Effector memory CD4-positive, alpha-beta T cell (primary cell): ENCODE results near the gene PPIL6.
"Not testable (repeated sequence)": the region's sequence is repeated elsewhere in the genome, so short reads cannot be mapped to it uniquely, and the experiment has no call there.

Experiments
- DNase-seq, 3 donors: peaks; one replicate each; pipeline ENCODE4 v3.0.0-alpha.2; 2020
- H3K27ac ChIP-seq: 2 replicates; pipeline ENCODE4 v1.7.0; 2013; ENCODE audit warnings: mild to moderate bottlenecking, low read length, moderate library complexity; ENCODE audit not compliant: insufficient read depth, poor library complexity, severe bottlenecking
- H3K27me3 ChIP-seq: replicated peaks from 2 replicates; pipeline ENCODE4 v1.7.0; 2013; ENCODE audit warnings: mild to moderate bottlenecking, low read length; ENCODE audit not compliant: insufficient read depth, control insufficient read depth, poor library complexity, severe bottlenecking
- H3K36me3 ChIP-seq: 2 replicates; pipeline ENCODE4 v1.7.0; 2013; ENCODE audit warnings: mild to moderate bottlenecking, low read length, moderate library complexity; ENCODE audit not compliant: control insufficient read depth, insufficient read depth
- H3K4me1 ChIP-seq: 2 replicates; pipeline ENCODE4 v1.7.0; 2013; ENCODE audit warnings: low read length, mild to moderate bottlenecking; ENCODE audit not compliant: control insufficient read depth, insufficient read depth, poor library complexity, severe bottlenecking
- H3K4me3 ChIP-seq: 2 replicates; pipeline ENCODE4 v1.7.0; 2013; ENCODE audit warnings: low read length, low read depth, mild to moderate bottlenecking; ENCODE audit not compliant: insufficient read depth, poor library complexity, severe bottlenecking
- H3K9me3 ChIP-seq: 2 replicates; pipeline ENCODE4 v1.7.0; 2013; ENCODE audit warnings: mild to moderate bottlenecking, low read length, moderate library complexity; ENCODE audit not compliant: control insufficient read depth

PPIL6 gene

DNA sequence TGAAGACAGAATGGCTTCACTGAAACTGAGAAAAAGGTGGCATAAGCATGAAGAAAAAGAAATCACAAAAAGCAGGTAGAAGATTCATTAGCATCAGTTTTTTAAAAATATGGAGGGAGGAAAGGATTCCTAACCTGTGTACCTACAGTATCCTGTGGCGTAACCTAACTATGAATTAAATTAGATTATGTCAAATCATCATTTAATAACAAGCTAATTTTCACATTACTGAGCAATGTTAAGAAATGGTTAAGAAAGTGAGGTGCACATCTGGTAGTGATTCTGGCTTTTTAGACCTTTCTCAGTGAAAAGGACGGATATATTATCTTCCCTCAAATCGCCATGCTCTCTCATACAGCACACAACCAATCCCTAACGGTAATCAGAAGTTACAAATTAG lies 70.7 kb downstream of the PPIL6 start:
- Histone ChIP-seq H3K4me3 (no peak overlapping the region), H3K27me3 (no peaks in the 10 kb centered on the region), H3K4me1 (peaks cover 6% of the 10 kb centered on the region), H3K27ac (no peak overlapping the region), H3K36me3 (peaks cover 75% of the 10 kb centered on the region), H3K9me3 (no peaks in the 10 kb centered on the region)
- no peak for DNase-seq

DNA sequence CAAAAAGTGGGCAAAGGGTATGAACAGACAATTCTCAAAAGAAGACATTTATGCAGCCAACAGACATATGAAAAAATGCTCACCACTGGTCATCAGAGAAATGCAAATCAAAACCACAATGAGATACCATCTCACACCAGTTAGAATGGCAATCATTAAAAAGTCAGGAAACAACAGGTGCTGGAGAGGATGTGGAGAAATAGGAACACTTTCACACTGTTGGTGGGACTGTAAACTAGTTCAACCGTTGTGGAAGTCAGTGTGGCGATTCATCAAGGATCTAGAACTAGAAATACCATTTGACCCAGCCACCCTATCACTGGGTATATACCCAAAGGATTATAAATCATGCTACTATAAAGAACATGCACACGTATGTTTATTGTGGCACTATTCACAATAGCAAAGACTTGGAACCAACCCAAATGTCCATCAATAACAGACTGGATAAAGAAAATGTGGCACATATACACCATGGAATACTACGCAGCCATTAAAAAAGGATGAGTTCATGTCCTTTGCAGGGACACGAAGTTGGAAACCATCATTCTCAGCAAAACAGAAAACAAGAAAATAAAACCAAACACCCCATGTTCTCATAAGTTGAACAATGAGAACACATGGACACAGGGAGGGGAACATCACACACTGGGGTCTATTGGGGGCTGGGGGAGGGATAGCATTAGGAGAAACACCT lies 75.9 kb downstream of the PPIL6 start:
- peaks cover 50% of the 10 kb centered on the region for H3K36me3 ChIP-seq
- not testable (repeated sequence) for H3K27ac ChIP-seq, H3K4me3 ChIP-seq, H3K27me3 ChIP-seq, H3K9me3 ChIP-seq, H3K4me1 ChIP-seq, DNase-seq

GRCh38 chr6:109363753-109364152 lies 76.7 kb downstream of the PPIL6 start:
- H3K4me3 ChIP-seq = no peak overlapping the region
- no peak overlapping the region for H3K27ac ChIP-seq
- peaks cover 51% of the 10 kb centered on the region for H3K36me3 ChIP-seq
- H3K9me3 ChIP-seq = no peaks in the 10 kb centered on the region
- H3K4me1 ChIP-seq = no peaks in the 10 kb centered on the region
- no peaks in the 10 kb centered on the region for H3K27me3 ChIP-seq
- no peak for DNase-seq

- Histone ChIP-seq H3K9me3 (no peaks in the 10 kb centered on the region), H3K4me1 (no peaks in the 10 kb centered on the region), H3K4me3 (no peak overlapping the region), H3K27me3 (no peaks in the 10 kb centered on the region), H3K27ac (no peak overlapping the region), H3K36me3 (peaks cover 38% of the 10 kb centered on the region)
- DNase-seq = no peak
Measured at GRCh38 chr6:109362102-109362884, 78.1 kb downstream of the PPIL6 start.

DNA sequence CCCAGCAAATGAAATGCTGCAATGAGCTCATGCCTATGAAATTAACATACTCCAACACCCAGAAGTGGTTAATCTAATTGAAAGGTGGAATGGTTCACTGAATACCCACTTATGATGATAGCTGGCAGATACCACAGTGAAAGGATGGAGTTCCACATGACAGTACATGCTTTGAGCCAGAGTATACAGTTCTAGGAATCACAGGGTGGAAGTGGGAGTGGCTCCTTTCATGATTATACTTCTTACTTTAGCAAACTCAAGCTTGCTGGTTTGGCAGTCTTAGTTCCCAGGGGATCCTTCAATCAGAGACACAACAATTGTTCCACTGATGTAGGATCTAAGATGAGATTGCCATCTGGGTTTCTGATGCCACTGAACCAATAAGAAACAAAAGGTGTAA lies 79.6 kb downstream of the PPIL6 start:
- Histone ChIP-seq H3K4me1 (no peaks in the 10 kb centered on the region), H3K4me3 (no peak overlapping the region), H3K27me3 (no peaks in the 10 kb centered on the region), H3K27ac (no peak overlapping the region), H3K9me3 (no peaks in the 10 kb centered on the region), H3K36me3 (peaks cover 33% of the 10 kb centered on the region)
- DNase-seq = no peak

DNA sequence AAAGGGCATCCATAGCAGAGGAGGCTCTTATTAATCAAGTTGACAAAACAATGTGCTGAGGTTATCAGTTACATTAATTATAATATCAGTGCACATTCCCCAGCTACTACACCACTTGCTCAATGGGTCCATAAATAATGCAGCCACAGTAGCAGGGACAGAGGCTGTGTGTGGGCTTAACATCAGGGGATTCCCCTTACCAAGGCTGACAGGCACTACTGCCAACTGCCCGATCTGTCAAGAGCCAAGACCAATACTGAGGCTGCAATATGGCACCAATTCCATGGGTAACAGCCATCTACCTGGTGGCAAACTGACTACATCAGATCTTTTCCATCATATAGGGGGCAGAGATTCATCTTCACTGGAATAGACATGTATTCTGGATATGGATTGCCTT lies 80.1 kb downstream of the PPIL6 start:
- Histone ChIP-seq H3K4me3 (no peak overlapping the region), H3K4me1 (no peaks in the 10 kb centered on the region), H3K27ac (no peak overlapping the region), H3K9me3 (no peaks in the 10 kb centered on the region), H3K36me3 (peaks cover 33% of the 10 kb centered on the region), H3K27me3 (no peaks in the 10 kb centered on the region)
- DNase-seq = no peak

GRCh38 chr6:109359248-109359647 lies 81.2 kb downstream of the PPIL6 start:
- Histone ChIP-seq H3K9me3 (no peaks in the 10 kb centered on the region), H3K4me3 (no peak overlapping the region), H3K27me3 (no peaks in the 10 kb centered on the region), H3K4me1 (no peaks in the 10 kb centered on the region), H3K27ac (no peak overlapping the region), H3K36me3 (peaks cover 33% of the 10 kb centered on the region)
- DNase-seq = no peak

- Histone ChIP-seq H3K4me1 (no peaks in the 10 kb centered on the region), H3K27ac (no peak overlapping the region), H3K27me3 (no peaks in the 10 kb centered on the region), H3K36me3 (peaks cover 33% of the 10 kb centered on the region), H3K4me3 (no peak overlapping the region), H3K9me3 (no peaks in the 10 kb centered on the region)
- DNase-seq = no peak
Measured at GRCh38 chr6:109358204-109358603, 82.2 kb downstream of the PPIL6 start.

GRCh38 chr6:109356237-109356636 lies 84.2 kb downstream of the PPIL6 start:
- Histone ChIP-seq H3K27ac (no peak overlapping the region), H3K27me3 (no peaks in the 10 kb centered on the region), H3K4me3 (no peak overlapping the region), H3K36me3 (peaks cover 21% of the 10 kb centered on the region), H3K4me1 (no peaks in the 10 kb centered on the region), H3K9me3 (no peaks in the 10 kb centered on the region)
- DNase-seq = no peak
